Endothelial cell of umbilical vein (primary cell): ENCODE results near the gene PSTK. TPM values are rescaled to one million over a fixed set of nuclear protein-coding genes. Genes with fewer than 3 reads are reported as not detected.

Experiments
- BruUV-seq: library from RNA; stranded (reverse); fragments of 400-500 nt; replicated peaks from 2 replicates; lab custom pipeline; 2021; lab: Mats Ljungman, UMichigan
- CTCF ChIA-PET: fragments of 300-600, 350-600 bp; sonication (Branson Sonifier 250); formaldehyde crosslinking; loops from one replicate; lab custom pipeline; 2021; ENCODE audit warnings: antibody characterized with exemption, inconsistent platforms; lab: Charles Lee
- POLR2A ChIA-PET: fragments of 300-600, 350-600 bp; sonication (Branson Sonifier 250); formaldehyde crosslinking; loops from one replicate; lab custom pipeline; 2021; ENCODE audit warnings: antibody characterized with exemption, inconsistent platforms; lab: Charles Lee
- DNase-seq: peaks from one replicate; pipeline ENCODE4 v3.0.0-alpha.2; 2011; ENCODE audit warnings: low read depth, low spot score
- FAIRE-seq: peaks from 2 replicates; lab custom pipeline; 2011; peaks lifted over from hg19 to GRCh38; lab: Jason Lieb, UNC
- H2AFZ ChIP-seq: 2 replicates; pipeline ENCODE4 v1.6.0; 2012; ENCODE audit warnings: low read depth, low read length, control low read depth, inconsistent platforms
- H3K27ac ChIP-seq: 2 replicates; pipeline ENCODE4 v1.5.1; 2011; ENCODE audit warnings: low read depth, mild to moderate bottlenecking, control low read depth, low read length, moderate library complexity; ENCODE audit not compliant: insufficient read depth
- H3K27me3 ChIP-seq, 2 experiments: 2 replicates each; pipeline versions ENCODE4 v1.6.0 to v1.6.1; 2011; ENCODE audit warnings: low read length in 2 of 2, mixed read lengths in 1 of 2; ENCODE audit not compliant: control insufficient read depth in 2 of 2, insufficient read depth in 2 of 2
- H3K36me3 ChIP-seq, 2 experiments: 2 replicates in 1 of 2; 3 replicates in 1 of 2; pipeline ENCODE4 v1.5.1; 2011; ENCODE audit warnings: low read length in 2 of 2, mild to moderate bottlenecking in 1 of 2, moderate library complexity in 1 of 2; ENCODE audit not compliant: control insufficient read depth in 2 of 2, insufficient read depth in 2 of 2; ENCODE audit errors: extremely low read depth in 1 of 2
- H3K4me1 ChIP-seq: 3 replicates; pipeline ENCODE4 v1.5.1; 2011; ENCODE audit warnings: mild to moderate bottlenecking, low read length; ENCODE audit not compliant: control insufficient read depth, insufficient read depth; ENCODE audit errors: extremely low read depth
- H3K4me2 ChIP-seq: 2 replicates; pipeline ENCODE4 v1.6.1; 2011; ENCODE audit warnings: low read length, control low read depth, mixed read lengths; ENCODE audit not compliant: insufficient read depth
- H3K4me3 ChIP-seq, 3 experiments: fragments of 200-600 bp in 1 of 3; sonication (generic), shearing (Covaris generic) in 1 of 3; replicated peaks in 1 of 3; 2 replicates each; pipeline ENCODE4 v1.5.1; 2011 to 2016; ENCODE audit warnings: control low read depth in 3 of 3, low read length in 3 of 3, mild to moderate bottlenecking in 2 of 3, inconsistent platforms in 1 of 3, low read depth in 1 of 3, moderate library complexity in 1 of 3; ENCODE audit not compliant: insufficient read depth in 1 of 3
- H3K79me2 ChIP-seq: 2 replicates; pipeline ENCODE4 v1.6.0; 2012; ENCODE audit warnings: low read length, inconsistent platforms; ENCODE audit not compliant: control insufficient read depth, insufficient read depth
- H3K9ac ChIP-seq: replicated peaks from 2 replicates; pipeline ENCODE3; 2011; ENCODE audit warnings: low read length, control low read depth; ENCODE audit not compliant: insufficient read depth; ENCODE audit errors: extremely low read depth
- H3K9me1 ChIP-seq: replicated peaks from 3 replicates; pipeline ENCODE4 v1.6.0; 2011; ENCODE audit warnings: mild to moderate bottlenecking, low read length; ENCODE audit not compliant: control insufficient read depth, insufficient read depth; ENCODE audit errors: extremely low read depth
- H3K9me3 ChIP-seq: replicated peaks from 2 replicates; pipeline ENCODE4 v1.5.1; 2012; ENCODE audit warnings: low read length, inconsistent platforms; ENCODE audit not compliant: control insufficient read depth, insufficient read depth
- H4K20me1 ChIP-seq: replicated peaks from 2 replicates; pipeline ENCODE3; 2011; ENCODE audit warnings: mild to moderate bottlenecking, low read length; ENCODE audit not compliant: control insufficient read depth, insufficient read depth; ENCODE audit errors: extremely low read depth
- EZH2 ChIP-seq: IDR thresholded peaks from 2 replicates; pipeline ENCODE4 v1.6.1; 2012; ENCODE audit warnings: borderline replicate concordance, low read depth, mild to moderate bottlenecking, moderate library complexity, low read length, inconsistent platforms; ENCODE audit not compliant: severe bottlenecking
- FOS ChIP-seq: IDR thresholded peaks from 2 replicates; pipeline ENCODE4 v1.6.1; 2011; ENCODE audit warnings: mild to moderate bottlenecking, low read length, moderate library complexity, borderline replicate concordance; ENCODE audit not compliant: insufficient read depth
- GATA2 ChIP-seq: IDR thresholded peaks from 2 replicates; pipeline ENCODE4 v1.7.0; 2011; ENCODE audit warnings: low read depth, mild to moderate bottlenecking, moderate library complexity, mixed read lengths, low read length; ENCODE audit not compliant: insufficient read length, insufficient read depth
- JUN ChIP-seq: IDR thresholded peaks from 2 replicates; pipeline ENCODE4 v1.6.1; 2011; ENCODE audit warnings: borderline replicate concordance, low read depth; ENCODE audit not compliant: insufficient read length, insufficient read depth
- MYC ChIP-seq: IDR thresholded peaks from one replicate; pipeline ENCODE4 v1.6.1; 2011; ENCODE audit warnings: mild to moderate bottlenecking, low read depth, low read length
- POLR2A ChIP-seq: IDR thresholded peaks from 2 replicates; pipeline ENCODE4 v1.6.1; 2012; ENCODE audit warnings: low read depth, mild to moderate bottlenecking, control low read depth, low read length
- POLR2AphosphoS5 ChIP-seq: IDR thresholded peaks from 2 replicates; pipeline ENCODE4 v1.6.1; 2012; ENCODE audit warnings: low read depth, mild to moderate bottlenecking, control low read depth, low read length, moderate library complexity; ENCODE audit not compliant: insufficient read depth
- dilution Hi-C: fragments of 300-500 bp; cut with MboI; formaldehyde crosslinking; loops from one replicate; pipeline ENCODE4 v1.15.0; 2019; ENCODE audit warnings: low sequenced_read_pairs; ENCODE audit not compliant: extremely low pct_ligation_motif_present
- intact Hi-C: fragments of 100-400 bp; cut with micrococcal nuclease; formaldehyde crosslinking; loops from one replicate; pipeline ENCODE4 v1.10.0; 2022
- polyA plus RNA-seq, 4 experiments: library from polyadenylated mRNA; depleted of rRNA in 3 of 4; stranded (reverse) in 3 of 4; unstranded in 1 of 4; fragments of >200 nt; gene quantifications; 2 replicates each; pipeline versions ENCODE4 v1.2.1 to v1.2.3, GENCODE V29; 2011 to 2012; ENCODE audit warnings: missing spikeins in 1 of 4
- total RNA-seq: library from RNA; stranded (reverse); gene quantifications from 2 replicates; pipeline ENCODE4 v1.2.3, GENCODE V29; 2021
- TF ChIP-seq, protein P1 (sequence below), 2 donors: IDR thresholded peaks; 1 replicate in 1 of 2; 2 replicates in 1 of 2; pipeline ENCODE4 v1.5.1; 2011; ENCODE audit warnings: low read length in 2 of 2, mild to moderate bottlenecking in 2 of 2, moderate library complexity in 2 of 2, control low read depth in 1 of 2, inconsistent platforms in 1 of 2, low read depth in 1 of 2; ENCODE audit not compliant: insufficient read depth in 1 of 2; ENCODE audit errors: extremely low read depth in 1 of 2
- TF ChIP-seq, protein P2 (sequence below): IDR thresholded peaks from 2 replicates; pipeline ENCODE4 v1.6.1; 2011; ENCODE audit not compliant: insufficient read depth, insufficient read length

The PSTK gene
- total and polyA plus RNA-seq, 2 donors (not counting 3 experiments of a cell fraction or from before 2014, with no cell fraction given), result 2.2 to 2.7 TPM

DNA sequence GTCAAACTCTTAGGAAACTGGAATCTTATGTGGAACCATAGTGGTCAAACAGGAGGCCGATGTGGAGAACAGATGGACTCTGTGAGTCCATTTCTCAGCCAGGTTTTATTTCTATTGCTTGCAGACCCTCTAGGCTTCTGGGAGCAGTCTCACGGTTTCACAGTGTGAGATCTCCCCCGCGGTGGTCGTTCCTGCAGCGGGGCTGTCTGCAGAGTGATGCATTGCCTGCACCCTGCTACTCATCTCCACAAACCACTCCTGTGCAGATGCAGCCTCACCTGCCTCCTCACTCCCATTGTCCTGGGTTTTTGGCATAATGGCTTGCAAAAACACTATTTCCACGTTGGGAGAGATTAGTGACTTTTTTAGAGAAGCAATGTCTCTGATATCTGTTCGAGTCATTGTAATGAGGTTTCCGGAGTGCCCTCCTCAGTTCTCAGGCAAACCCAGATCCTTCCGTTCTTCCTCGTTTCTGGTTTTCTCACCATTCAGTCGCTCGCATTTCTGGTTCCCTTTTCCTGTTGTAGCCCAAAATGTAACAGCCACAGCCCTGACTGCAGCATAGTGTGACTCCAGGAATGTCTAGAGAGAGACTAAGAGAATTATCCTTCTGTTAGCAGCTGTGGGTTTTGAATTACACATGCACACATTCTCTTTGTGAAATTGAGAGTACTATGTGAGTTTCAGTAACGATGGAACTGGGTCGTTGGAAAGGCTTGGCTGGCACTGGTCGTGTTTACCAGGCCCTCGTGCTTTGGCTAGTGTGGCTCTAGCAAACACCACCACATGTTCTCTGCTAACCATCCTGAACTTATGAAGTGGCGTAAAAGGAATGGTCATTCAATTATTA, 58.8 kb downstream of the PSTK start:
- ChIA-PET CTCF (interaction anchor here (2.7 kb wide), 1 partner anchor 17 kb away, joined by 11 read pairs; no protein-coding TSS in a partner anchor), POLR2A (no interaction called here)
- H3K9me3 ChIP-seq, result no peaks in the 10 kb centered on the region
- H3K4me2 ChIP-seq, result no peak overlapping the region
- peak; percentile 15 for FAIRE-seq
- intact Hi-C loops, result loop anchor here (1.0 kb wide), 1 partner anchor 34 kb away; no protein-coding TSS in a partner anchor
- H3K9me1 ChIP-seq, result no peaks in the 10 kb centered on the region
- H2AFZ ChIP-seq, result no peak overlapping the region
- H3K36me3 ChIP-seq, result no peaks in the 10 kb centered on the region
- no peaks in the 10 kb centered on the region for H3K27me3 ChIP-seq
- dilution Hi-C loops, result no loop called here
- no peak for DNase-seq
- no TSS peak for BruUV-seq
- H3K4me3 ChIP-seq, result no peak overlapping the region
- H3K9ac ChIP-seq, result no peak overlapping the region
- TF ChIP-seq POLR2A (no peak), POLR2AphosphoS5 (no peak), FOS (no peak), JUN (no peak), GATA2 (no peak), MYC (no peak), EZH2 (no peak)
- TF ChIP-seq, protein P1, sequence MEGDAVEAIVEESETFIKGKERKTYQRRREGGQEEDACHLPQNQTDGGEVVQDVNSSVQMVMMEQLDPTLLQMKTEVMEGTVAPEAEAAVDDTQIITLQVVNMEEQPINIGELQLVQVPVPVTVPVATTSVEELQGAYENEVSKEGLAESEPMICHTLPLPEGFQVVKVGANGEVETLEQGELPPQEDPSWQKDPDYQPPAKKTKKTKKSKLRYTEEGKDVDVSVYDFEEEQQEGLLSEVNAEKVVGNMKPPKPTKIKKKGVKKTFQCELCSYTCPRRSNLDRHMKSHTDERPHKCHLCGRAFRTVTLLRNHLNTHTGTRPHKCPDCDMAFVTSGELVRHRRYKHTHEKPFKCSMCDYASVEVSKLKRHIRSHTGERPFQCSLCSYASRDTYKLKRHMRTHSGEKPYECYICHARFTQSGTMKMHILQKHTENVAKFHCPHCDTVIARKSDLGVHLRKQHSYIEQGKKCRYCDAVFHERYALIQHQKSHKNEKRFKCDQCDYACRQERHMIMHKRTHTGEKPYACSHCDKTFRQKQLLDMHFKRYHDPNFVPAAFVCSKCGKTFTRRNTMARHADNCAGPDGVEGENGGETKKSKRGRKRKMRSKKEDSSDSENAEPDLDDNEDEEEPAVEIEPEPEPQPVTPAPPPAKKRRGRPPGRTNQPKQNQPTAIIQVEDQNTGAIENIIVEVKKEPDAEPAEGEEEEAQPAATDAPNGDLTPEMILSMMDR (IDR thresholded peaks at IDR 0.05; ENCODE audit: extremely low read depth in 1 of 2, insufficient read depth in 1 of 2, low read depth in 1 of 2, low read length in 2 of 2), result no peak
- TF ChIP-seq, protein P2, sequence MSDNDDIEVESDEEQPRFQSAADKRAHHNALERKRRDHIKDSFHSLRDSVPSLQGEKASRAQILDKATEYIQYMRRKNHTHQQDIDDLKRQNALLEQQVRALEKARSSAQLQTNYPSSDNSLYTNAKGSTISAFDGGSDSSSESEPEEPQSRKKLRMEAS, result no peak
- no peaks in the 10 kb centered on the region for H3K79me2 ChIP-seq
- H3K27ac ChIP-seq, result no peak overlapping the region
- no peaks in the 10 kb centered on the region for H4K20me1 ChIP-seq
- no peaks in the 10 kb centered on the region for H3K4me1 ChIP-seq
